SU-DHL-6 (cell line): ENCODE data around the gene CFAP68.

Experiments used
- H2AFZ ChIP-seq: fragments of 200-600 bp; sonication (generic); 2 replicates; pipeline ENCODE4 v1.6.1; 2014; ENCODE audit warnings: low read depth, mild to moderate bottlenecking, moderate library complexity, mixed read lengths, antibody characterized with exemption, low read length; ENCODE audit not compliant: severe bottlenecking
- H3F3A ChIP-seq: fragments of 200-600 bp; shearing (Covaris generic); 2 replicates; pipeline ENCODE4 v1.6.0; 2016; ENCODE audit warnings: antibody characterized with exemption, mild to moderate bottlenecking; ENCODE audit not compliant: insufficient read depth
- H3K27ac ChIP-seq: fragments of 200-600 bp; sonication (generic); 2 replicates; pipeline ENCODE4 v1.5.1; 2016; ENCODE audit warnings: low read depth, mild to moderate bottlenecking, low read length, moderate library complexity, mixed read lengths
- H3K27me3 ChIP-seq: fragments of 200-600 bp; sonication (generic), shearing (Covaris generic); 2 replicates; pipeline ENCODE4 v1.6.0; 2014; ENCODE audit warnings: mild to moderate bottlenecking, low read length
- H3K36me3 ChIP-seq: fragments of 200-600 bp; sonication (generic); 2 replicates; pipeline ENCODE4 v1.6.1; 2014; ENCODE audit warnings: mild to moderate bottlenecking, low read length, mixed read lengths
- H3K4me2 ChIP-seq: fragments of 300-600, 200-600 bp; shearing (Covaris generic), sonication (generic); 2 replicates; pipeline ENCODE4 v1.6.0; 2014; ENCODE audit warnings: low read length, low read depth, mild to moderate bottlenecking; ENCODE audit not compliant: poor library complexity, severe bottlenecking
- H3K4me3 ChIP-seq: fragments of 200-600 bp; sonication (generic); 2 replicates; pipeline ENCODE4 v1.5.1; 2014; ENCODE audit warnings: antibody characterized with exemption, low read length, mild to moderate bottlenecking, mixed read lengths; ENCODE audit not compliant: insufficient read depth, poor library complexity, severe bottlenecking
- H3K79me2 ChIP-seq: fragments of 200-600 bp; sonication (generic); 2 replicates; pipeline ENCODE4 v1.6.1; 2014; ENCODE audit warnings: mild to moderate bottlenecking, low read length, moderate library complexity; ENCODE audit not compliant: insufficient read depth
- H3K9ac ChIP-seq: fragments of 200-600 bp; sonication (generic); 2 replicates; pipeline ENCODE4 v1.7.0; 2014; ENCODE audit warnings: mild to moderate bottlenecking, low read length
- H3K9me2 ChIP-seq: fragments of 200-600 bp; sonication (generic); replicated peaks from 2 replicates; pipeline ENCODE4 v1.6.1; 2014; ENCODE audit warnings: low read length; ENCODE audit not compliant: insufficient read depth
- H3K9me3 ChIP-seq: fragments of 200-600 bp; sonication (generic); 2 replicates; pipeline ENCODE4 v1.6.1; 2014; ENCODE audit warnings: low read length, mixed read lengths; ENCODE audit not compliant: insufficient read depth
- H4K20me1 ChIP-seq: fragments of 200-600 bp; sonication (generic); 2 replicates; pipeline ENCODE4 v1.6.1; 2014; ENCODE audit warnings: low read depth, mild to moderate bottlenecking, antibody characterized with exemption, low read length, moderate library complexity, mixed read lengths
- CTCF ChIP-seq: fragments of 200-600 bp; sonication (generic); IDR thresholded peaks from one replicate; pipeline ENCODE4 v1.5.1; 2017; ENCODE audit warnings: antibody characterized with exemption, mild to moderate bottlenecking, low read length, moderate library complexity; ENCODE audit not compliant: insufficient read depth, poor library complexity, severe bottlenecking
- EZH2phosphoT487 ChIP-seq: fragments of 200-600 bp; sonication (generic), shearing (Covaris generic); conservative IDR thresholded peaks from 2 replicates; pipeline ENCODE4 v1.6.1; 2018; ENCODE audit warnings: mild to moderate bottlenecking, antibody characterized with exemption, low read length, moderate library complexity, mixed read lengths

CFAP68 gene

GRCh38 chr11:111846063-111846462, 33.3 kb upstream of the CFAP68 start:
- H3K36me3 ChIP-seq: peaks cover 8% of the 10 kb centered on the region; the same call in 1 of the 2 replicates
- no peak overlapping the region for H3K4me2 ChIP-seq
- no peak overlapping the region for H3K9ac ChIP-seq
- TF ChIP-seq EZH2phosphoT487: no peak
- no peak for TF ChIP-seq CTCF
- H4K20me1 ChIP-seq: no peaks in the 10 kb centered on the region
- no peaks in the 10 kb centered on the region for H3K79me2 ChIP-seq
- H3F3A ChIP-seq: no peaks in the 10 kb centered on the region
- no peak overlapping the region for H3K27ac ChIP-seq
- no peak overlapping the region for H2AFZ ChIP-seq
- no peak overlapping the region for H3K4me3 ChIP-seq
- no peaks in the 10 kb centered on the region for H3K9me3 ChIP-seq
- H3K27me3 ChIP-seq: no peaks in the 10 kb centered on the region
- H3K9me2 ChIP-seq: no peaks in the 10 kb centered on the region

GRCh38 chr11:111846636-111847035, 32.7 kb upstream of the CFAP68 start:
- Histone ChIP-seq H3K4me3 (no peak overlapping the region), H3K27ac (no peak overlapping the region), H3K36me3 (peaks cover 8% of the 10 kb centered on the region; the same call in 1 of the 2 replicates), H3K79me2 (no peaks in the 10 kb centered on the region), H3K9me2 (no peaks in the 10 kb centered on the region), H2AFZ (no peak overlapping the region), H3K4me2 (no peak overlapping the region), H3K27me3 (no peaks in the 10 kb centered on the region), H4K20me1 (no peaks in the 10 kb centered on the region), H3K9ac (no peak overlapping the region), H3F3A (no peaks in the 10 kb centered on the region), H3K9me3 (no peaks in the 10 kb centered on the region)
- no peak for TF ChIP-seq EZH2phosphoT487
- TF ChIP-seq CTCF: no peak

- TF ChIP-seq CTCF (no peak), EZH2phosphoT487 (no peak)
- no peak overlapping the region for H3K9ac ChIP-seq
- H3K9me3 ChIP-seq: no peaks in the 10 kb centered on the region
- no peak overlapping the region for H3K27ac ChIP-seq
- no peaks in the 10 kb centered on the region for H3K27me3 ChIP-seq
- no peak overlapping the region for H3K4me2 ChIP-seq
- H2AFZ ChIP-seq: no peak overlapping the region
- H3F3A ChIP-seq: peaks cover 5% of the 10 kb centered on the region; the same call in 1 of the 2 replicates
- H3K79me2 ChIP-seq: no peaks in the 10 kb centered on the region
- no peak overlapping the region for H3K4me3 ChIP-seq
- peaks cover 17% of the 10 kb centered on the region; the same call in 1 of the 2 replicates for H3K36me3 ChIP-seq
- no peaks in the 10 kb centered on the region for H4K20me1 ChIP-seq
- H3K9me2 ChIP-seq: no peaks in the 10 kb centered on the region
Observed at GRCh38 chr11:111849631-111850030, 29.7 kb upstream of the CFAP68 start.
